Keratinocyte (primary cell): ENCODE data around the gene ZSCAN5B.

ENCODE experiments used
- EZH2 ChIP-seq: IDR thresholded peaks from one replicate; pipeline ENCODE4 v1.6.1; 2012; ENCODE audit warnings: inconsistent platforms, mild to moderate bottlenecking, low read length, moderate library complexity
- TF ChIP-seq, protein P1 (sequence below), 3 experiments: IDR thresholded peaks in 1 of 3; conservative IDR thresholded peaks in 1 of 3; optimal IDR thresholded peaks in 1 of 3; 2 replicates in 2 of 3; 3 replicates in 1 of 3; pipeline versions ENCODE3 to v1.5.1; 2011; ENCODE audit warnings: low read length in 3 of 3, mild to moderate bottlenecking in 3 of 3, moderate library complexity in 2 of 3, control low read depth in 1 of 3, inconsistent platforms in 1 of 3; ENCODE audit not compliant: insufficient read depth in 2 of 3; ENCODE audit errors: extremely low read depth in 1 of 3

DNA sequence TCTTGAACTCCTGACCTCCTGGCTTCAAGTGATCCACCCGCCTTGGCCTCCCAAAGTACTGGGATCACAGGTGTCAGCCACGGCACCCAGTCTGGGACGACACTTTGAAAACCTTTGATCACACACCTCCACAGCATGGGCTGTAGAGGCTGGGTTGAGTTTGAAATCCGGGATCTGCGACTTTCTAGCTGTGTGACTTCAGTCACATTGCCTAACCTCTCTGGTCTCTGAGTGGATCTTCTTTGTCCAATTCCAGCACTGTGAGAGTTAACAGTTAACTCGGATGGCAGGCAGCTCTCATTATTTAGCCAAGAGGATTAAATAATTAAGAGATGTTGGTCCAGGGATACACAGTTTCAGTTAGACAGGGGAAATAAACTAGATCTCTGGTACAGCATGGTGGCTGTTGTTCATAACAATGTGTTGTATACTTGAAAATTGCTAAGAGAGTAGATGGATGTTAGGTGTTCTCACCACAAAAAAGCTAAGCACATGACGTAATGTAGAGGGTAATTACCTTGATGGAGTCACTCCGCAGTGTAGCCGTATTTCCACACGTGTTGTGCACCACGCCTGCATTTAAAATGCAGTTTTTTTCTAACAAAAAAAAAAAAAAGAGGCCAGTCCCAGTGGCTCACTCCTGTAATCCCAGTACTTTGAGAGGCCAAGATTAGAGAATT is 19.9 kb downstream of the ZSCAN5B start:
- TF ChIP-seq, protein P1, sequence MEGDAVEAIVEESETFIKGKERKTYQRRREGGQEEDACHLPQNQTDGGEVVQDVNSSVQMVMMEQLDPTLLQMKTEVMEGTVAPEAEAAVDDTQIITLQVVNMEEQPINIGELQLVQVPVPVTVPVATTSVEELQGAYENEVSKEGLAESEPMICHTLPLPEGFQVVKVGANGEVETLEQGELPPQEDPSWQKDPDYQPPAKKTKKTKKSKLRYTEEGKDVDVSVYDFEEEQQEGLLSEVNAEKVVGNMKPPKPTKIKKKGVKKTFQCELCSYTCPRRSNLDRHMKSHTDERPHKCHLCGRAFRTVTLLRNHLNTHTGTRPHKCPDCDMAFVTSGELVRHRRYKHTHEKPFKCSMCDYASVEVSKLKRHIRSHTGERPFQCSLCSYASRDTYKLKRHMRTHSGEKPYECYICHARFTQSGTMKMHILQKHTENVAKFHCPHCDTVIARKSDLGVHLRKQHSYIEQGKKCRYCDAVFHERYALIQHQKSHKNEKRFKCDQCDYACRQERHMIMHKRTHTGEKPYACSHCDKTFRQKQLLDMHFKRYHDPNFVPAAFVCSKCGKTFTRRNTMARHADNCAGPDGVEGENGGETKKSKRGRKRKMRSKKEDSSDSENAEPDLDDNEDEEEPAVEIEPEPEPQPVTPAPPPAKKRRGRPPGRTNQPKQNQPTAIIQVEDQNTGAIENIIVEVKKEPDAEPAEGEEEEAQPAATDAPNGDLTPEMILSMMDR (optimal IDR thresholded peaks at IDR 0.05 in 1 of 3, IDR thresholded peaks at IDR 0.05 in 1 of 3, conservative IDR thresholded peaks at IDR 0.05 in 1 of 3; ENCODE audit: extremely low read depth in 1 of 3, insufficient read depth in 2 of 3, low read length in 3 of 3) = no peak
- no peak for TF ChIP-seq EZH2
